H1 (cell line): ENCODE measurements around the gene MYO1D. TPM values are rescaled to one million over a fixed set of nuclear protein-coding genes. Genes with fewer than 3 reads are reported as not detected.

ENCODE experiments used
- CTCF ChIA-PET: fragments of 300-600 bp; sonication (Branson Sonifier 250); formaldehyde crosslinking; loops from one replicate; lab custom pipeline; 2021; ENCODE audit not compliant: partially characterized antibody; lab: Charles Lee
- POLR2A ChIA-PET: fragments of 300-600 bp; sonication (Branson Sonifier 250); formaldehyde crosslinking; loops from one replicate; lab custom pipeline; 2021; ENCODE audit warnings: inconsistent platforms; ENCODE audit not compliant: partially characterized antibody; lab: Charles Lee
- DNase-seq, 2 experiments: peaks; one replicate each; pipeline versions ENCODE4 v3.0.0 to v3.0.0-alpha.2; 2010 to 2022; ENCODE audit warnings: low spot score in 2 of 2, low read depth in 1 of 2, mixed read lengths in 1 of 2
- FAIRE-seq: peaks from 2 replicates; lab custom pipeline; 2011; peaks lifted over from hg19 to GRCh38; lab: Jason Lieb, UNC
- H2AFZ ChIP-seq: 2 replicates; pipeline ENCODE4 v1.8.1; 2012; ENCODE audit warnings: low read length, inconsistent platforms
- H2AK5ac ChIP-seq: 2 replicates; pipeline ENCODE4 v1.6.1; 2013; ENCODE audit warnings: low read depth, low read length
- H2BK120ac ChIP-seq: replicated peaks from 2 replicates; pipeline ENCODE3; 2013; ENCODE audit warnings: low read depth, low read length, inconsistent platforms
- H2BK12ac ChIP-seq: 2 replicates; pipeline ENCODE4 v1.6.1; 2013; ENCODE audit warnings: low read depth, low read length
- H2BK15ac ChIP-seq: 2 replicates; pipeline ENCODE4 v1.6.1; 2013; ENCODE audit warnings: low read length
- H2BK20ac ChIP-seq: 2 replicates; pipeline ENCODE4 v1.6.1; 2013; ENCODE audit warnings: low read length
- H2BK5ac ChIP-seq: 2 replicates; pipeline ENCODE4 v1.6.1; 2013; ENCODE audit warnings: low read depth, low read length
- H3K14ac ChIP-seq: 2 replicates; pipeline ENCODE4 v1.6.1; 2013; ENCODE audit warnings: inconsistent platforms; ENCODE audit not compliant: insufficient read length
- H3K18ac ChIP-seq: 2 replicates; pipeline ENCODE4 v1.6.1; 2013; ENCODE audit warnings: low read length; ENCODE audit errors: extremely low read depth
- H3K23ac ChIP-seq: 2 replicates; pipeline ENCODE4 v1.6.1; 2013; ENCODE audit warnings: inconsistent platforms; ENCODE audit not compliant: insufficient read length
- H3K23me2 ChIP-seq: 2 replicates; pipeline ENCODE4 v1.6.1; 2013; ENCODE audit warnings: low read depth, low read length
- H3K27ac ChIP-seq: 2 replicates; pipeline ENCODE4 v1.6.1; 2011; ENCODE audit warnings: low read depth, low read length, inconsistent platforms
- H3K27me3 ChIP-seq, 4 experiments: replicated peaks in 1 of 4; 1 replicate in 1 of 4; 2 replicates in 3 of 4; pipeline versions ENCODE4 v1.6.1 to v1.8.1; 2011 to 2013; ENCODE audit warnings: low read length in 3 of 4, mild to moderate bottlenecking in 3 of 4, inconsistent platforms in 2 of 4, mixed read lengths in 2 of 4, moderate library complexity in 1 of 4; ENCODE audit not compliant: control insufficient read depth in 3 of 4, insufficient read depth in 3 of 4; ENCODE audit errors: extremely low read depth in 1 of 4
- H3K36me3 ChIP-seq, 4 experiments: 2 replicates each; pipeline versions ENCODE4 v1.6.1 to v1.8.1; 2011 to 2013; ENCODE audit warnings: mild to moderate bottlenecking in 4 of 4, low read length in 3 of 4, moderate library complexity in 2 of 4, control low read depth in 1 of 4, inconsistent platforms in 1 of 4; ENCODE audit not compliant: insufficient read depth in 4 of 4, control insufficient read depth in 2 of 4
- H3K4ac ChIP-seq: replicated peaks from 2 replicates; pipeline ENCODE3; 2013; ENCODE audit warnings: low read length, low read depth, mixed read lengths, inconsistent platforms; ENCODE audit not compliant: insufficient read length
- H3K4me1 ChIP-seq, 4 experiments: replicated peaks in 1 of 4; 1 replicate in 1 of 4; 2 replicates in 3 of 4; pipeline versions ENCODE4 v1.6.1 to v1.8.1; 2011 to 2013; ENCODE audit warnings: low read length in 3 of 4, inconsistent platforms in 2 of 4, mixed read lengths in 1 of 4; ENCODE audit not compliant: insufficient read depth in 4 of 4, control insufficient read depth in 3 of 4
- H3K4me2 ChIP-seq, 2 experiments: 2 replicates each; pipeline versions ENCODE4 v1.6.1 to v1.8.1; 2011 to 2013; ENCODE audit warnings: low read depth in 2 of 2, low read length in 2 of 2, control low read depth in 1 of 2, inconsistent platforms in 1 of 2, mild to moderate bottlenecking in 1 of 2; ENCODE audit not compliant: insufficient read depth in 1 of 2
- H3K4me3 ChIP-seq, 4 experiments: fragments of 200-600, 300-600 bp in 1 of 4; sonication (generic), shearing (Covaris generic), sonication (Bioruptor Twin) in 1 of 4; 2 replicates each; pipeline versions ENCODE4 v1.5.1 to v1.8.1; 2011 to 2016; ENCODE audit warnings: low read length in 4 of 4, low read depth in 3 of 4, control low read depth in 2 of 4, inconsistent platforms in 2 of 4, mild to moderate bottlenecking in 2 of 4, mixed read lengths in 1 of 4, moderate library complexity in 1 of 4; ENCODE audit not compliant: insufficient read depth in 2 of 4; ENCODE audit errors: extremely low read depth in 1 of 4
- H3K56ac ChIP-seq: replicated peaks from 2 replicates; pipeline ENCODE3; 2013; ENCODE audit warnings: low read depth, mild to moderate bottlenecking, mixed read lengths, low read length, inconsistent platforms; ENCODE audit not compliant: insufficient read length
- H3K79me1 ChIP-seq: 2 replicates; pipeline ENCODE4 v1.6.1; 2013; ENCODE audit warnings: low read depth, low read length, control low read depth
- H3K79me2 ChIP-seq, 2 experiments: 2 replicates each; pipeline versions ENCODE4 v1.6.1 to v1.8.1; 2012 to 2013; ENCODE audit warnings: low read length in 2 of 2, mild to moderate bottlenecking in 2 of 2, inconsistent platforms in 1 of 2; ENCODE audit not compliant: insufficient read depth in 2 of 2, control insufficient read depth in 1 of 2
- H3K9ac ChIP-seq, 4 experiments: replicated peaks in 1 of 4; 1 replicate in 1 of 4; 2 replicates in 3 of 4; pipeline versions ENCODE4 v1.6.1 to v1.8.1; 2011 to 2013; ENCODE audit warnings: low read depth in 3 of 4, low read length in 3 of 4, control low read depth in 2 of 4, mild to moderate bottlenecking in 2 of 4, moderate library complexity in 2 of 4, inconsistent platforms in 1 of 4; ENCODE audit errors: extremely low read depth in 1 of 4
- H3K9me3 ChIP-seq, 2 experiments: 2 replicates each; pipeline versions ENCODE4 v1.6.1 to v1.8.1; 2012 to 2013; ENCODE audit warnings: mild to moderate bottlenecking in 2 of 2, moderate library complexity in 2 of 2, control low read depth in 1 of 2, inconsistent platforms in 1 of 2, low read depth in 1 of 2, low read length in 1 of 2, mixed read lengths in 1 of 2; ENCODE audit not compliant: insufficient read depth in 2 of 2
- H4K20me1 ChIP-seq, 2 experiments: replicated peaks in 1 of 2; 2 replicates each; pipeline versions ENCODE3 to v1.8.1; 2011 to 2013; ENCODE audit warnings: inconsistent platforms in 2 of 2, low read length in 2 of 2, mild to moderate bottlenecking in 1 of 2; ENCODE audit not compliant: insufficient read depth in 2 of 2, control insufficient read depth in 1 of 2
- H4K5ac ChIP-seq: 2 replicates; pipeline ENCODE4 v1.6.1; 2013; ENCODE audit warnings: low read length, low read depth, mixed read lengths, inconsistent platforms; ENCODE audit not compliant: insufficient read length
- H4K8ac ChIP-seq: 2 replicates; pipeline ENCODE4 v1.8.0; 2013; ENCODE audit warnings: mild to moderate bottlenecking, moderate library complexity, low read length, inconsistent platforms; ENCODE audit not compliant: insufficient read depth; ENCODE audit errors: extremely low read depth
- H4K91ac ChIP-seq: replicated peaks from 2 replicates; pipeline ENCODE3; 2013; ENCODE audit warnings: low read length, mixed read lengths, inconsistent platforms; ENCODE audit not compliant: insufficient read length
- ATF3 ChIP-seq: IDR thresholded peaks from 2 replicates; pipeline ENCODE4 v1.6.1; 2011; ENCODE audit warnings: low read depth, mild to moderate bottlenecking, low read length; ENCODE audit not compliant: insufficient read depth
- PHF8 ChIP-seq: fragments of 200-600 bp; sonication (generic); conservative IDR thresholded peaks from 2 replicates; pipeline ENCODE4 v1.7.1; 2012; ENCODE audit warnings: low read depth, mild to moderate bottlenecking, inconsistent platforms, low read length, moderate library complexity
- RXRA ChIP-seq: IDR thresholded peaks from 2 replicates; pipeline ENCODE4 v1.6.1; 2011; ENCODE audit warnings: low read depth, mild to moderate bottlenecking, low read length, moderate library complexity; ENCODE audit not compliant: insufficient read depth
- SP1 ChIP-seq: IDR thresholded peaks from 2 replicates; pipeline ENCODE4 v1.6.1; 2011; ENCODE audit warnings: low read depth, low read length
- USF2 ChIP-seq: IDR thresholded peaks from 2 replicates; pipeline ENCODE4 v1.6.1; 2011; ENCODE audit warnings: low read length, improper control_type of control experiment
- WGBS, 2 experiments: shearing (Covaris generic) in 1 of 2; methylation state at CpG; one replicate each; pipeline versions ENCODE4 v1.1.6 to v1.1.7; 2013 to 2015; ENCODE audit warnings: low lambda C conversion rate in 2 of 2, mixed read lengths in 2 of 2, inconsistent platforms in 1 of 2, low coverage in 1 of 2, missing lambda C conversion rate in 1 of 2; ENCODE audit not compliant: insufficient replicate concordance in 2 of 2, insufficient coverage in 1 of 2, insufficient read length in 1 of 2; ENCODE audit errors: extremely low coverage in 1 of 2, missing lambda C conversion rate in 1 of 2; 5-methylcytosine and 5-hydroxymethylcytosine counted together
- polyA plus RNA-seq, 7 experiments: library from polyadenylated mRNA; depleted of rRNA in 3 of 7; stranded (reverse) in 5 of 7; unstranded in 2 of 7; fragments of >200 nt in 5 of 7; fragments of 200-250 nt in 2 of 7; gene quantifications; 1 replicate in 5 of 7; 2 replicates in 1 of 7; 4 replicates in 1 of 7; pipeline versions ENCODE4 v1.2.1 to v1.2.3, GENCODE V29; 2011 to 2013; ENCODE audit warnings: missing spikeins in 2 of 7, mixed read lengths in 2 of 7
- total RNA-seq: library from RNA; stranded (reverse); fragmentation: NEBNext Ultra II Directional; extraction: Animal tissue kit (Norgen Biotek cat#: 25700); gene quantifications from 2 replicates; pipeline ENCODE4 v1.2.1, GENCODE V29; 2021

The MYO1D gene
- total and polyA plus RNA-seq, 2 of the 8 experiments (the other 6 are each of a cell fraction or from before 2014, with no cell fraction given), result 6.5 to 25.4 TPM

- Histone ChIP-seq H3K56ac (no peak overlapping the region), H3K14ac (no peak overlapping the region), H2BK5ac (no peak overlapping the region), H3K9me3 (no peaks in the 10 kb centered on the region), H4K5ac (no peak overlapping the region), H3K23ac (no peak overlapping the region), H4K20me1 (no peaks in the 10 kb centered on the region), H3K23me2 (no peaks in the 10 kb centered on the region), H2BK120ac (no peak overlapping the region), H3K4me3 (no peak overlapping the region), H2AK5ac (no peak overlapping the region), H4K91ac (no peak overlapping the region), H3K18ac (no peak overlapping the region), H2BK20ac (no peak overlapping the region)
- TF ChIP-seq PHF8 (no peak), ATF3 (no peak), RXRA (no peak), SP1 (no peak), USF2 (no peak)
- TF ChIP-seq, all 59 proteins: peak for 0
- no peak overlapping the region for H4K8ac ChIP-seq
- DNase-seq (no peak), FAIRE-seq (no peak)
- H3K4ac ChIP-seq, result no peak overlapping the region
- no peak overlapping the region for H3K9ac ChIP-seq
- no peak overlapping the region for H3K4me2 ChIP-seq
- peaks cover 0 to 13% (median 6%) of the 10 kb centered on the region in 4 experiments; a peak in 6 of 7 replicates for H3K4me1 ChIP-seq
- no peaks in the 10 kb centered on the region for H3K36me3 ChIP-seq
- no peak overlapping the region for H2AFZ ChIP-seq
- H2BK12ac ChIP-seq, result no peak overlapping the region
- 87% methylated on average over 3 of the region's 3 CpGs; no CpG with 5 or more reads in 1 of the 2 experiments for WGBS, 2 experiments
- POLR2A ChIA-PET, result no interaction called here
- CTCF ChIA-PET, result interaction anchor here (1.0 to 1.4 kb wide), 2 partner anchors 11 to 17 kb away, joined by 3 read pairs; no protein-coding TSS in a partner anchor
- H3K79me2 ChIP-seq, result no peaks in the 10 kb centered on the region
- H3K27ac ChIP-seq, result no peak overlapping the region
- no peaks in the 10 kb centered on the region for H3K27me3 ChIP-seq
- H3K79me1 ChIP-seq, result no peaks in the 10 kb centered on the region
- H2BK15ac ChIP-seq, result no peak overlapping the region
Observed at GRCh38 chr17:32502013-32502412, 374.9 kb downstream of the MYO1D start.
